Stimulated activated CD8-positive, alpha-beta memory T cell treated with anti-CD3 and anti-CD28 coated beads, Interleukin-15, amount 100 ng/mL, for 1 hour (primary cell): ENCODE data around the gene ZFAND4.
"Not testable (repeated sequence)": the region's sequence is repeated elsewhere in the genome, so short reads cannot be mapped to it uniquely, and the experiment has no call there.

Experiments used
- DNase-seq: peaks from one replicate; pipeline ENCODE4 v3.0.0-alpha.2; 2020; ENCODE audit warnings: low read depth

ZFAND4 gene

GRCh38 chr10:45640941-45641340 is 31.6 kb downstream of the ZFAND4 start:
- DNase-seq, result no peak

- no peak for DNase-seq
Observed at GRCh38 chr10:45640049-45640448, 32.5 kb downstream of the ZFAND4 start.

- no peak for DNase-seq
Observed at GRCh38 chr10:45627412-45628048, 45.0 kb downstream of the ZFAND4 start.

GRCh38 chr10:45625879-45626278 is 46.7 kb downstream of the ZFAND4 start:
- DNase-seq, result no peak

- DNase-seq, result no peak
Observed at GRCh38 chr10:45624724-45625123, 47.8 kb downstream of the ZFAND4 start.

- DNase-seq, result no peak
Observed at GRCh38 chr10:45614869-45615268, 57.7 kb downstream of the ZFAND4 start.

GRCh38 chr10:45612741-45613140 is 59.8 kb downstream of the ZFAND4 start:
- no peak for DNase-seq

- no peak for DNase-seq
Observed at GRCh38 chr10:45608052-45608451, 64.5 kb downstream of the ZFAND4 start.

GRCh38 chr10:45607276-45607675 is 65.3 kb downstream of the ZFAND4 start:
- DNase-seq, result no peak

GRCh38 chr10:45602836-45603235 is 69.7 kb downstream of the ZFAND4 start:
- DNase-seq, result no peak

- no peak for DNase-seq
Observed at GRCh38 chr10:45602082-45602730, 70.4 kb downstream of the ZFAND4 start.

GRCh38 chr10:45601254-45601930 is 71.2 kb downstream of the ZFAND4 start:
- not testable (repeated sequence) for DNase-seq

GRCh38 chr10:45600337-45601253 is 72.0 kb downstream of the ZFAND4 start:
- DNase-seq, result not testable (repeated sequence)

- no peak for DNase-seq
Observed at GRCh38 chr10:45599646-45600045, 72.9 kb downstream of the ZFAND4 start.

GRCh38 chr10:45599021-45599603 is 73.5 kb downstream of the ZFAND4 start:
- no peak for DNase-seq

GRCh38 chr10:45596526-45596925 is 76.0 kb downstream of the ZFAND4 start:
- no peak for DNase-seq

GRCh38 chr10:45594276-45595157 is 78.1 kb downstream of the ZFAND4 start:
- peak; percentile 66 for DNase-seq

- DNase-seq, result no peak
Observed at GRCh38 chr10:45593938-45594275, 78.7 kb downstream of the ZFAND4 start.

GRCh38 chr10:45592926-45593325 is 79.6 kb downstream of the ZFAND4 start:
- no peak for DNase-seq

- DNase-seq, result no peak
Observed at GRCh38 chr10:45592432-45592831, 80.1 kb downstream of the ZFAND4 start.

GRCh38 chr10:45591280-45591679 is 81.3 kb downstream of the ZFAND4 start:
- DNase-seq, result no peak
